GM12874 (cell line): ENCODE measurements around the gene SHTN1.

ENCODE experiments used
- CTCF ChIP-seq: IDR thresholded peaks from 2 replicates; pipeline ENCODE4 v1.5.1; 2011; ENCODE audit warnings: low read depth, mild to moderate bottlenecking, control low read depth, low read length, moderate library complexity; ENCODE audit not compliant: insufficient read depth

The SHTN1 gene

GRCh38 chr10:116947841-116948529 is 57.0 kb downstream of the SHTN1 start:
- TF ChIP-seq CTCF, result no peak

- TF ChIP-seq CTCF, result no peak
These were observed 60.1 kb downstream of the SHTN1 start for GRCh38 chr10:116944911-116945310.

GRCh38 chr10:116931806-116932205 is 73.2 kb downstream of the SHTN1 start:
- TF ChIP-seq CTCF, result no peak

GRCh38 chr10:116926426-116926825 is 78.6 kb downstream of the SHTN1 start:
- TF ChIP-seq CTCF, result no peak

- TF ChIP-seq CTCF, result no peak
These were observed 79.9 kb downstream of the SHTN1 start for GRCh38 chr10:116925056-116925455.

- no peak for TF ChIP-seq CTCF
These were observed 85.3 kb downstream of the SHTN1 start for GRCh38 chr10:116919706-116920105.

- no peak for TF ChIP-seq CTCF
These were observed 85.8 kb downstream of the SHTN1 start for GRCh38 chr10:116919164-116919563.
